HEK293 (cell line): ENCODE results near the gene UNC50.
A peak's percentile ranks its signal among the peaks of the same experiment; 100 is the strongest.

Experiments used
- CTCF ChIA-PET: fragments of 350-600 bp; formaldehyde crosslinking; extraction: SDS; loops from one replicate; lab custom pipeline; 2021; ENCODE audit warnings: antibody characterized with exemption; lab: Yijun Ruan, JAX
- POLR2A ChIA-PET: fragments of 300-600 bp; formaldehyde crosslinking; extraction: SDS; loops from one replicate; lab custom pipeline; 2020; ENCODE audit warnings: antibody characterized with exemption, inconsistent platforms; lab: Yijun Ruan, JAX
- H3K27ac ChIP-seq: fragments of 200-500 bp; sonication (Bioruptor generic); 2 replicates; pipeline ENCODE4 v1.5.1; 2014; ENCODE audit warnings: low read depth, low read length, control low read depth, inconsistent platforms; ENCODE audit errors: extremely low read depth
- H3K36me3 ChIP-seq, 2 experiments: fragments of 200-500 bp in 1 of 2; sonication (Bioruptor generic) in 1 of 2; 1 replicate in 1 of 2; 2 replicates in 1 of 2; pipeline ENCODE4 v1.5.1; 2014 to 2017; ENCODE audit warnings: inconsistent platforms in 2 of 2, low read length in 2 of 2; ENCODE audit not compliant: control insufficient read depth in 2 of 2, insufficient read depth in 1 of 2
- H3K4me1 ChIP-seq: fragments of 200-500 bp; sonication (Bioruptor generic); 2 replicates; pipeline ENCODE4 v1.5.1; 2014; ENCODE audit warnings: mild to moderate bottlenecking, low read length, inconsistent platforms; ENCODE audit not compliant: control insufficient read depth, insufficient read depth
- H3K4me3 ChIP-seq: 2 replicates; pipeline ENCODE4 v1.5.1; 2011; ENCODE audit warnings: low read depth, mild to moderate bottlenecking, control low read depth, low read length, moderate library complexity
- H3K9me3 ChIP-seq: fragments of 200-500 bp; sonication (Bioruptor generic); 2 replicates; pipeline ENCODE4 v1.5.1; 2014; ENCODE audit warnings: low read depth, low read length, inconsistent platforms; ENCODE audit not compliant: control insufficient read depth, insufficient read depth
- ATF2 ChIP-seq: fragments of 450-650 bp; formaldehyde crosslinking; IDR thresholded peaks from 2 replicates; pipeline ENCODE4 v1.5.1; 2016; ENCODE audit warnings: missing biosample characterization, missing genetic modification characterization, low read depth
- BCL6B ChIP-seq: fragments of 450-650 bp; formaldehyde crosslinking; IDR thresholded peaks from 2 replicates; pipeline ENCODE4 v1.5.1; 2017; ENCODE audit warnings: missing biosample characterization, missing genetic modification characterization
- HOXA7 ChIP-seq: sonication (generic); formaldehyde crosslinking; IDR thresholded peaks from 2 replicates; pipeline ENCODE4 v1.8.1; 2022; ENCODE audit warnings: missing genetic modification reagents, borderline replicate concordance
- KLF8 ChIP-seq: fragments of 450-650 bp; formaldehyde crosslinking; IDR thresholded peaks from 2 replicates; pipeline ENCODE4 v1.5.1; 2016; ENCODE audit warnings: missing biosample characterization, missing genetic modification characterization
- MYNN ChIP-seq: fragments of 450-650 bp; formaldehyde crosslinking; IDR thresholded peaks from 2 replicates; pipeline ENCODE4 v1.5.1; 2016; ENCODE audit warnings: missing biosample characterization, missing genetic modification characterization, borderline replicate concordance
- ZBTB17 ChIP-seq: fragments of 450-650 bp; formaldehyde crosslinking; IDR thresholded peaks from 2 replicates; pipeline ENCODE4 v1.5.1; 2016; ENCODE audit warnings: missing biosample characterization, missing genetic modification characterization
- ZBTB48 ChIP-seq: fragments of 450-650 bp; formaldehyde crosslinking; IDR thresholded peaks from 2 replicates; pipeline ENCODE4 v1.5.1; 2016; ENCODE audit warnings: missing biosample characterization, missing genetic modification characterization
- ZBTB49 ChIP-seq: fragments of 450-650 bp; formaldehyde crosslinking; IDR thresholded peaks from 2 replicates; pipeline ENCODE4 v1.5.1; 2016; ENCODE audit warnings: missing biosample characterization, missing genetic modification characterization, low read depth
- ZEB2 ChIP-seq: fragments of 450-650 bp; formaldehyde crosslinking; IDR thresholded peaks from 2 replicates; pipeline ENCODE4 v1.5.1; 2016; ENCODE audit warnings: missing biosample characterization, missing genetic modification characterization
- ZFP41 ChIP-seq: fragments of 450-650 bp; formaldehyde crosslinking; IDR thresholded peaks from 2 replicates; pipeline ENCODE4 v1.5.1; 2016; ENCODE audit warnings: missing biosample characterization, missing genetic modification characterization, borderline replicate concordance
- ZNF16 ChIP-seq: fragments of 450-650 bp; formaldehyde crosslinking; IDR thresholded peaks from 2 replicates; pipeline ENCODE4 v1.5.1; 2016; ENCODE audit warnings: low read depth, missing biosample characterization, missing genetic modification characterization
- ZNF311 ChIP-seq: fragments of 450-650 bp; formaldehyde crosslinking; IDR thresholded peaks from 2 replicates; pipeline ENCODE4 v1.5.1; 2017; ENCODE audit warnings: missing biosample characterization, missing genetic modification characterization, borderline replicate concordance
- ZNF335 ChIP-seq: fragments of 450-650 bp; formaldehyde crosslinking; conservative IDR thresholded peaks from 2 replicates; pipeline ENCODE4 v1.5.1; 2016; ENCODE audit warnings: missing biosample characterization, missing genetic modification characterization
- ZNF391 ChIP-seq: fragments of 450-650 bp; formaldehyde crosslinking; IDR thresholded peaks from 2 replicates; pipeline ENCODE4 v1.5.1; 2016; ENCODE audit warnings: low read depth, missing biosample characterization, missing genetic modification characterization, borderline replicate concordance
- ZNF398 ChIP-seq: fragments of 450-650 bp; formaldehyde crosslinking; IDR thresholded peaks from 2 replicates; pipeline ENCODE4 v1.5.1; 2017; ENCODE audit warnings: missing biosample characterization, missing genetic modification characterization
- ZNF548 ChIP-seq: fragments of 450-650 bp; formaldehyde crosslinking; IDR thresholded peaks from 2 replicates; pipeline ENCODE4 v1.5.1; 2016; ENCODE audit warnings: missing biosample characterization, missing genetic modification characterization
- ZNF560 ChIP-seq: fragments of 450-650 bp; formaldehyde crosslinking; IDR thresholded peaks from 2 replicates; pipeline ENCODE4 v1.5.1; 2017; ENCODE audit warnings: missing biosample characterization, missing genetic modification characterization, borderline replicate concordance
- ZNF600 ChIP-seq: fragments of 450-650 bp; formaldehyde crosslinking; IDR thresholded peaks from 2 replicates; pipeline ENCODE4 v1.5.1; 2016; ENCODE audit warnings: missing biosample characterization, missing genetic modification characterization
- ZNF639 ChIP-seq: fragments of 450-650 bp; formaldehyde crosslinking; IDR thresholded peaks from 2 replicates; pipeline ENCODE4 v1.5.1; 2016; ENCODE audit warnings: missing biosample characterization, missing genetic modification characterization
- ZNF654 ChIP-seq: fragments of 450-650 bp; formaldehyde crosslinking; IDR thresholded peaks from 2 replicates; pipeline ENCODE4 v1.5.1; 2016; ENCODE audit warnings: low read depth, missing biosample characterization, missing genetic modification characterization

The UNC50 gene

GRCh38 chr2:98607104-98607503 lies 1.3 kb upstream of the UNC50 start:
- H3K9me3 ChIP-seq, result no peaks in the 10 kb centered on the region
- TF ChIP-seq BCL6B (tag by site-specific recombination) (no peak), ZNF391 (tag by site-specific recombination) (no peak), ZNF639 (tag by site-specific recombination) (no peak), KLF8 (tag by site-specific recombination) (no peak), ZNF548 (tag by site-specific recombination) (no peak), ZBTB49 (no peak), ZNF654 (no peak), ATF2 (tag by site-specific recombination) (no peak), ZFP41 (tag by site-specific recombination) (no peak), ZEB2 (tag by site-specific recombination) (no peak), ZNF600 (tag by site-specific recombination) (no peak), HOXA7 (CRISPR knock-in tag) (no peak), ZNF16 (tag by site-specific recombination) (no peak), ZNF398 (no peak), MYNN (tag by site-specific recombination) (no peak)
- H3K27ac ChIP-seq, result no peak overlapping the region
- ChIA-PET POLR2A (no interaction called here), CTCF (interaction anchor here (0.5 kb wide), 2 partner anchors 32 to 199 kb away, joined by 3 to 4 read pairs; no protein-coding TSS in a partner anchor)
- H3K4me3 ChIP-seq, result peak overlapping the region; percentile 75
- H3K36me3 ChIP-seq, result peaks cover 30 to 43% of the 10 kb centered on the region in 2 experiments
- H3K4me1 ChIP-seq, result peaks cover 15% of the 10 kb centered on the region

- ChIA-PET CTCF (interaction anchor here (0.5 kb wide), 1 partner anchor 199 kb away, joined by 4 read pairs; no protein-coding TSS in a partner anchor), POLR2A (interaction anchor here (1.4 kb wide), 1 partner anchor 21 kb away, joined by 3 read pairs; no protein-coding TSS in a partner anchor)
- peak overlapping the region; percentile 81 for H3K27ac ChIP-seq
- H3K4me1 ChIP-seq, result peaks cover 15% of the 10 kb centered on the region
- TF ChIP-seq ZNF335 (tag by site-specific recombination) (peak; percentile 15; the same call in 1 of the 2 replicates), ZNF560 (no peak), ZNF311 (tag by site-specific recombination) (no peak), ZBTB48 (tag by site-specific recombination) (no peak), ZBTB17 (tag by site-specific recombination) (no peak)
- H3K36me3 ChIP-seq, result peaks cover 30 to 42% of the 10 kb centered on the region in 2 experiments
- peak overlapping the region; percentile 75 for H3K4me3 ChIP-seq
- no peaks in the 10 kb centered on the region for H3K9me3 ChIP-seq
These were observed 661 bp upstream of the UNC50 start for GRCh38 chr2:98607741-98608115.
